Ascending aorta (tissue), 2 donors: ENCODE data around the gene PRR36. TPM values are rescaled to one million over a fixed set of nuclear protein-coding genes. Genes with fewer than 3 reads are reported as not detected.

ENCODE experiments used
- DNase-seq, 2 donors: peaks; one replicate each; pipeline ENCODE4 v3.0.0-alpha.2; 2019; ENCODE audit warnings: low spot score in 2 of 2
- H3K27ac ChIP-seq, 2 donors: fragments of 200-600 bp; sonication (generic); one replicate each; pipeline ENCODE4 v1.5.1; 2016 to 2017; ENCODE audit warnings: mild to moderate bottlenecking in 1 of 2
- H3K27me3 ChIP-seq: fragments of 200-600 bp; sonication (generic); one replicate; pipeline ENCODE4 v1.5.1; 2017
- H3K36me3 ChIP-seq, 2 donors: fragments of 200-600 bp; sonication (generic); one replicate each; pipeline ENCODE4 v1.5.1; 2016
- H3K4me1 ChIP-seq, 2 donors: fragments of 200-600 bp; sonication (generic); one replicate each; pipeline ENCODE4 v1.5.1; 2016 to 2017; ENCODE audit warnings: mild to moderate bottlenecking in 1 of 2
- H3K4me3 ChIP-seq, 2 donors: fragments of 200-600 bp; sonication (generic); one replicate each; pipeline ENCODE4 v1.5.1; 2016 to 2017; ENCODE audit warnings: mild to moderate bottlenecking in 1 of 2
- H3K9me3 ChIP-seq, 2 donors: fragments of 200-600 bp; sonication (generic); one replicate each; pipeline ENCODE4 v1.5.1; 2016
- intact Hi-C: fragments of 100-400 bp; cut with DNase I; formaldehyde crosslinking; loops from one replicate; pipeline ENCODE4 v1.15.1; 2023
- total RNA-seq: library from RNA; depleted of rRNA; stranded (reverse); fragments of >200 nt; gene quantifications from one replicate; pipeline ENCODE4 v1.1.0, GENCODE V29; 2016
- TF ChIP-seq, protein P1 (sequence below), 3 experiments: fragments of 200-600 bp in 2 of 3; fragments of 450-650 bp in 1 of 3; sonication (generic) in 2 of 3; IDR thresholded peaks; one replicate each; pipeline ENCODE4 v1.5.1; 2016 to 2019; ENCODE audit warnings: antibody characterized with exemption in 3 of 3, mild to moderate bottlenecking in 1 of 3, moderate library complexity in 1 of 3

Gene PRR36
- total RNA-seq, 1 donor from 2014 or later: not detected

DNA sequence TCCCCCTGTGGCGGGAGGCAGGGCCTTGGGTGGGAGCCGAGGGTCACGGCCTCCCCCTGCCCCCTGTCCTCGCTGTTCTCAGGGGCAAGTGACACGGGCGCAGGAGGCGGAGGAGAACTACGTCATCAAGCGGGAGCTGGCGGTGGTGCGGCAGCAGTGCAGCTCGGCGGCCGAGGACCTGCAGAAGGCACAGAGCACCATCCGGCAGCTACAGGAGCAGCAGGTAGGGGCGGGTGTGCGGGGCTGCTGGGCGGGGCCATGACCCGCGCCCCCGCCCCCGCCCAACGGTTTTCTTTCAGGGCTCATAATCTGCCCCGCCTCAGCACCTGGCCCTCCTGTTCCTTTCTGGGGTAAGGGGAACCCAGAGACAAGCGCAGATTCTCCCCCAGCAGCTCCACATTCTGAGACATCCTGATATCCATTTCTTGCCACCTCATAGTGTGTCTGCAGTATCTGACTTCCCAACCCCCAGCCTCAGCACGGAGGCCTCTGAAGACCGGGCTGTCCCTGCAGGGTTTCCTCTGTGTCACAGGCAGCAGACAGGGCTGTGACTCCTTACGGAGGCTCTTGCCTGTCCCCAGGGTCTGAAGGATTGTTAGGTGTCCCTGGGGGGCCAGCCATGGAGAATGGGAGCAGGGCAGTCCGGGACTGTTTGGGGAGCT is 15.9 kb downstream of the PRR36 start:
- no peaks in the 10 kb centered on the region for H3K27me3 ChIP-seq
- peaks cover 6 to 17% of the 10 kb centered on the region in 2 donors for H3K36me3 ChIP-seq
- H3K27ac ChIP-seq: no peak overlapping the region
- TF ChIP-seq, protein P1, sequence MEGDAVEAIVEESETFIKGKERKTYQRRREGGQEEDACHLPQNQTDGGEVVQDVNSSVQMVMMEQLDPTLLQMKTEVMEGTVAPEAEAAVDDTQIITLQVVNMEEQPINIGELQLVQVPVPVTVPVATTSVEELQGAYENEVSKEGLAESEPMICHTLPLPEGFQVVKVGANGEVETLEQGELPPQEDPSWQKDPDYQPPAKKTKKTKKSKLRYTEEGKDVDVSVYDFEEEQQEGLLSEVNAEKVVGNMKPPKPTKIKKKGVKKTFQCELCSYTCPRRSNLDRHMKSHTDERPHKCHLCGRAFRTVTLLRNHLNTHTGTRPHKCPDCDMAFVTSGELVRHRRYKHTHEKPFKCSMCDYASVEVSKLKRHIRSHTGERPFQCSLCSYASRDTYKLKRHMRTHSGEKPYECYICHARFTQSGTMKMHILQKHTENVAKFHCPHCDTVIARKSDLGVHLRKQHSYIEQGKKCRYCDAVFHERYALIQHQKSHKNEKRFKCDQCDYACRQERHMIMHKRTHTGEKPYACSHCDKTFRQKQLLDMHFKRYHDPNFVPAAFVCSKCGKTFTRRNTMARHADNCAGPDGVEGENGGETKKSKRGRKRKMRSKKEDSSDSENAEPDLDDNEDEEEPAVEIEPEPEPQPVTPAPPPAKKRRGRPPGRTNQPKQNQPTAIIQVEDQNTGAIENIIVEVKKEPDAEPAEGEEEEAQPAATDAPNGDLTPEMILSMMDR (IDR thresholded peaks at IDR 0.05): no peak
- no peak for DNase-seq
- H3K4me1 ChIP-seq: no peaks in the 10 kb centered on the region
- intact Hi-C loops: no loop called here
- H3K4me3 ChIP-seq: no peak overlapping the region
- H3K9me3 ChIP-seq: no peaks in the 10 kb centered on the region

DNA sequence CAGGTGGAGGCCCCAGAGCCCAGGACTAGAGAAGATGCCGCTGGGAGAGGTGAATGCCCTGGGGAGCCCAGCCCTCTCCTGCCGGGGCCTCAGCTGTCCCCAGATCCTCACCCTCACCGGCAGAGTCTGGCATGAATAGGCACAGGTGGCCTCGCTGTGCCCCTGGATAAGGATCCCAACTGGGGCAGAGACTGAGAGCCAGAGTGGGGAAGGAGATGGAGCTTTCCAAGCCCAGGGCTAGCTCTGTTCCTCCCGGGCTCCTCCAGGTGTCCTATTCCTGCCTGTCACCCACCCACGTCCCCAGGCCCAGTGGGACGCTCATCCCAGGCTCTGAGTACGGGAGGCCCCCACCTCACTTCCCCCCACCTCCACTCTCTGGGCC is 16.5 kb downstream of the PRR36 start:
- TF ChIP-seq, protein P1 (IDR thresholded peaks at IDR 0.05): no peak
- intact Hi-C loops: no loop called here
- H3K27ac ChIP-seq: no peak overlapping the region
- H3K27me3 ChIP-seq: no peaks in the 10 kb centered on the region
- no peak for DNase-seq
- H3K9me3 ChIP-seq: no peaks in the 10 kb centered on the region
- H3K36me3 ChIP-seq: peaks cover 6 to 14% of the 10 kb centered on the region in 2 donors
- no peaks in the 10 kb centered on the region for H3K4me1 ChIP-seq
- no peak overlapping the region for H3K4me3 ChIP-seq

DNA sequence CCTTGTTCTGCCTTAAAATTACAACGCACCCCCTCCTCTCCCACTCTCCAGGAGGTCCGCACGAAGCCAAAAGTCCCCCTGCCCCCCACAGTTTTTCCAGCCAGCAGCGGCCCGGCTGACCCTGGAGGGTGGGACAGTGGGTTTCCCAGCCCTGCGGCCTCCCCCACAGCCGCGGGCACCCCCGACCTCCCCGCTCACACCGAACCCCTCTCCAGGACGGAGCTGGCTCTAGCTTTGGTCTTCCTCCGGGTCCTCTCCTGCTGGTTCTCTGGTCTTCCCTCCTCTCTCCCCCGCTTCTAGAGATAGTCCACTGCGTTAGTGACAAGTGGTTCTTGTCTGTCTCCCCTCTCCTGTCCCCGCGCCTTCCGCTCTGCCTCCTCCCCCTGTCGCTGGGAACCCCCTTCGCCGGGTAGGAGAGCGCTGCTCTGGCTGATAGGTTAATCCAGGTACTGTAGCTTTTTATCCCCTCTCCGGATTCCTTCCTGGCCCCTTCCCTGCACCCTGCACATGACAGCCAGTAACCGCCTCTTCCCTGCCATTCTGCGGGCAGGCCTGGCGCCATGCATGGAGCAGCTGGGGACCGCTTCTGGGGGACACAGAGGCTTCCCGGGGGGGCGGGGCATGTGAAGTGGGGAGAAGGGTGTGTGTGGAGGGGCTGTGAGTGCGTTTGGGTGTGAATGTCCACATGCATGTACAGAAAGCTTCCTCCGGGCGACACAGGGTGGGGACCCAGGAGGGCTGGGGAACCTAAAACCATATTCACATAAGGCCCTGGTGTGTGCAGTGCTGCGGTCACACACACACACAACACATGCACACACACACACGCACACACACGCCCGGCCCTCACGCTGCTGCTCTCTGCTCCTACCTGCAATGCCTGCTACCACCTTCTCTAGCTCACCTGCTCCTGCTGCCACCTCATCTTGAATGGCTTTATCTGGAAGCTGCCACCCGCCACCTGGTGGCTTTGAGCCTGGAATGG is 17.2 kb downstream of the PRR36 start:
- no peak overlapping the region for H3K4me3 ChIP-seq
- H3K27me3 ChIP-seq: no peaks in the 10 kb centered on the region
- no peaks in the 10 kb centered on the region for H3K9me3 ChIP-seq
- DNase-seq: no peak
- TF ChIP-seq, protein P1 (IDR thresholded peaks at IDR 0.05): no peak
- peaks cover 6 to 14% of the 10 kb centered on the region in 2 donors for H3K36me3 ChIP-seq
- H3K27ac ChIP-seq: no peak overlapping the region
- intact Hi-C loops: no loop called here
- H3K4me1 ChIP-seq: no peaks in the 10 kb centered on the region

DNA sequence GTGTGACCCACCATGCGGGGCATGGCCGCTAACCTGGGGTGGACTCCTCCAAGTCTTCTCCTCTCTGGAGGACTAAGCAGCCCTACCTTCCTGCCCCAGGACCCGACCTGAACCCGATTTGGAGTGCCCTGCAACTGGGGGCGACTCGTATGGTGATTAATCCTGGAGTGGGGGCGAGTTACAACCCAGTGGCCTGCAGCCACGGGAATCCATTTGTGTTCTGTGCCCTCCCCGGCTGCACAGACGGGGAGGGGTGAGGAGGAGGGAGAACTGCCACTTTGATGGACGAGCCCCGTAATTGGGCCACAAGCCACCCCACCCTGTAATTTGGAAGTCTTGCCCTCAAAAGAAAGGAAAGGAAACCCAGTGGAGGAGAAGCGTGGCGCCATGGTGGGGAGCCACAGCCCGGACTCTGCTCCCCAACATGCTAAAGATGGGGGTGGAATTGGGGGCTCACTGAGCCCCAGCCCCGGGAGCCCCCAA is 18.0 kb downstream of the PRR36 start:
- no peak for DNase-seq
- intact Hi-C loops: no loop called here
- Histone ChIP-seq H3K9me3 (no peaks in the 10 kb centered on the region), H3K27ac (no peak overlapping the region), H3K4me3 (no peak overlapping the region), H3K36me3 (peaks cover 6 to 14% of the 10 kb centered on the region in 2 donors), H3K4me1 (no peaks in the 10 kb centered on the region), H3K27me3 (no peaks in the 10 kb centered on the region)
- TF ChIP-seq, protein P1 (IDR thresholded peaks at IDR 0.05): no peak

DNA sequence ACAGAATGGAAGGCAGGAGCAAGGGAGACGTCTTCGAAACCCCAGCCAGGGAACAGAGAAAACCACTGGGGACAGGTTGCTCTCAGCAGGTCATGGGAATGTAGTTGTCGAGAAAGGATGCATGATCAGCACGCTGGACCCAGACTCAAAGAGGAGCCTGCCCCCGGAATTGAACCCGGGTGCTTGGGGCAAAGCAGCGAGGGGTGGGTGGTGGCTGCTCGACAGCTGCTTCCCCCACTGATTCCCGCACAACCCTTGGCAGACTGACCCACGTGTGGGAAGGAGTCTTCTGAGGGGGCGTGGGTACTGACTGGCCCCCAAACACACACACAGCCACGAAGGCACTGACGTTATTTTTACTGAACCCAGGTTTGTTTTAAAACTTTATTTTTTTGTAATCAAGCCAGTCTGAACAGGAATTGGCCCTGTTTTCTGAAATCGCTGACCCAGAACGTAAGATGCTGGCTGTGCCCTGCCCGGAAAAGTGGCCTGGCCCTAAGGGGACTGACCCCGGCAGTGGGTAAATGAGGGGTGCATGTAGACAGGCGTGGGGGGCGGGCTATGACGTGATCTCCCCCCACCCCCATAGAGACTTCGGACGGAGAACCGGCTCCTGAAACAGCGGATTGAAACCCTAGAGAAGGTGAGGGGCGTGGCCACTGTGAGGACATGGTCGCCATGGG is 18.6 kb downstream of the PRR36 start:
- Histone ChIP-seq H3K9me3 (no peaks in the 10 kb centered on the region), H3K27me3 (no peaks in the 10 kb centered on the region), H3K36me3 (peaks cover under 1 to 14% of the 10 kb centered on the region in 2 donors), H3K27ac (no peak overlapping the region), H3K4me1 (no peaks in the 10 kb centered on the region), H3K4me3 (no peak overlapping the region)
- intact Hi-C loops: no loop called here
- DNase-seq: no peak
- TF ChIP-seq, protein P1 (IDR thresholded peaks at IDR 0.05): no peak
